Activated CD8-positive, alpha-beta T cell treated with anti-CD3 and anti-CD28 coated beads for 36 hours (primary cell): ENCODE data around the gene IKBKG. TPM values are rescaled to one million over a fixed set of nuclear protein-coding genes. Genes with fewer than 3 reads are reported as not detected.
"Not testable (repeated sequence)": the region's sequence is repeated elsewhere in the genome, so short reads cannot be mapped to it uniquely, and the experiment has no call there.

Experiments used
- ATAC-seq: fragments of 200-7000 bp; cut with Tn5 transposase; one replicate; pipeline ENCODE4 v1.10.0; 2021; ENCODE audit warnings: mild to moderate bottlenecking, moderate library complexity
- CTCF ChIA-PET: fragments of 350-600 bp; sonication (Branson Sonifier 250); formaldehyde crosslinking; loops from one replicate; lab custom pipeline; 2021; ENCODE audit warnings: antibody characterized with exemption; lab: Charles Lee
- POLR2A ChIA-PET: fragments of 350-600 bp; sonication (Branson Sonifier 250); formaldehyde crosslinking; loops from one replicate; lab custom pipeline; 2021; ENCODE audit warnings: antibody characterized with exemption; lab: Charles Lee
- DNase-seq: peaks from one replicate; pipeline ENCODE4 v3.0.0-alpha.2; 2020
- H3K27ac Mint-ChIP-seq: one replicate; pipeline ENCODE4 v1.8.0; 2021; ENCODE audit warnings: mild to moderate bottlenecking, mixed read lengths
- H3K27me3 Mint-ChIP-seq: one replicate; pipeline ENCODE4 v1.8.0; 2021; ENCODE audit warnings: mixed read lengths
- H3K36me3 Mint-ChIP-seq: one replicate; pipeline ENCODE4 v1.8.0; 2021; ENCODE audit warnings: low read depth, mixed read lengths
- H3K4me1 Mint-ChIP-seq: one replicate; pipeline ENCODE4 v1.8.0; 2021; ENCODE audit warnings: low read depth, mixed read lengths
- H3K4me3 Mint-ChIP-seq: one replicate; pipeline ENCODE4 v1.8.0; 2021; ENCODE audit warnings: mild to moderate bottlenecking, moderate library complexity, mixed read lengths
- H3K9me3 Mint-ChIP-seq: one replicate; pipeline ENCODE4 v1.8.0; 2021; ENCODE audit warnings: mixed read lengths
- CTCF ChIP-seq: fragments of 200-600 bp; IDR thresholded peaks from one replicate; pipeline ENCODE4 v1.8.0; 2022; ENCODE audit warnings: antibody characterized with exemption, mild to moderate bottlenecking
- intact Hi-C: fragments of 100-400 bp; cut with micrococcal nuclease; formaldehyde crosslinking; loops from one replicate; pipeline ENCODE4 v1.10.0; 2022
- total RNA-seq, 2 experiments: library from RNA; stranded (reverse); gene quantifications; one replicate each; pipeline ENCODE4 v1.2.3, GENCODE V29; 2021

Gene IKBKG
- total RNA-seq, 2 experiments from 2014 or later = 34.4 to 40.6 TPM

- Mint-ChIP-seq H3K27me3 (no peaks in the 10 kb centered on the region), H3K4me1 (peaks cover 16% of the 10 kb centered on the region), H3K36me3 (no peaks in the 10 kb centered on the region), H3K27ac (no peak overlapping the region), H3K9me3 (no peaks in the 10 kb centered on the region), H3K4me3 (no peak overlapping the region)
- no peak for TF ChIP-seq CTCF
- ChIA-PET POLR2A (no interaction called here), CTCF (no interaction called here)
- intact Hi-C loops = no loop called here
- ATAC-seq (no peak), DNase-seq (no peak)
Measured at GRCh38 chrX:154602766-154603437, 55.5 kb downstream of the IKBKG start.

- POLR2A ChIA-PET = no interaction called here
- no peaks in the 10 kb centered on the region for H3K36me3 Mint-ChIP-seq
- ATAC-seq = no peak
- H3K9me3 Mint-ChIP-seq = no peaks in the 10 kb centered on the region
- peaks cover 16% of the 10 kb centered on the region for H3K4me1 Mint-ChIP-seq
- CTCF ChIA-PET = no interaction called here
- intact Hi-C loops = no loop called here
- no peak overlapping the region for H3K4me3 Mint-ChIP-seq
- H3K27me3 Mint-ChIP-seq = no peaks in the 10 kb centered on the region
- no peak for DNase-seq
- no peak for TF ChIP-seq CTCF
- no peak overlapping the region for H3K27ac Mint-ChIP-seq
Measured at GRCh38 chrX:154603438-154604430, 56.3 kb downstream of the IKBKG start.

GRCh38 chrX:154605566-154605965, 58.1 kb downstream of the IKBKG start:
- Mint-ChIP-seq H3K9me3 (no peaks in the 10 kb centered on the region), H3K36me3 (no peaks in the 10 kb centered on the region), H3K27me3 (no peaks in the 10 kb centered on the region), H3K4me3 (no peak overlapping the region), H3K27ac (no peak overlapping the region), H3K4me1 (peaks cover 6% of the 10 kb centered on the region)
- DNase-seq = no peak
- ChIA-PET CTCF (no interaction called here), POLR2A (interaction anchor here (0.7 kb wide), 1 partner anchor 170 kb away, joined by 3 read pairs; no protein-coding TSS in a partner anchor)
- no peak for ATAC-seq
- no peak for TF ChIP-seq CTCF
- intact Hi-C loops = no loop called here

- H3K9me3 Mint-ChIP-seq = no peaks in the 10 kb centered on the region
- H3K27ac Mint-ChIP-seq = no peak overlapping the region
- ATAC-seq = no peak
- ChIA-PET POLR2A (no interaction called here), CTCF (no interaction called here)
- intact Hi-C loops = no loop called here
- H3K27me3 Mint-ChIP-seq = no peaks in the 10 kb centered on the region
- no peaks in the 10 kb centered on the region for H3K36me3 Mint-ChIP-seq
- DNase-seq = no peak
- H3K4me1 Mint-ChIP-seq = peaks cover 5% of the 10 kb centered on the region
- no peak overlapping the region for H3K4me3 Mint-ChIP-seq
- TF ChIP-seq CTCF = no peak
Measured at GRCh38 chrX:154607370-154607769, 60.0 kb downstream of the IKBKG start.

- H3K27ac Mint-ChIP-seq, H3K4me1 Mint-ChIP-seq, CTCF ChIA-PET, H3K36me3 Mint-ChIP-seq, ATAC-seq, H3K9me3 Mint-ChIP-seq, DNase-seq, intact Hi-C loops, H3K4me3 Mint-ChIP-seq, H3K27me3 Mint-ChIP-seq, POLR2A ChIA-PET: not testable (repeated sequence)
Measured at GRCh38 chrX:154607976-154608375, 60.6 kb downstream of the IKBKG start.

- intact Hi-C loops, H3K27me3 Mint-ChIP-seq, H3K4me3 Mint-ChIP-seq, ATAC-seq, CTCF ChIA-PET, H3K36me3 Mint-ChIP-seq, H3K9me3 Mint-ChIP-seq, H3K4me1 Mint-ChIP-seq, DNase-seq, POLR2A ChIA-PET, H3K27ac Mint-ChIP-seq: not testable (repeated sequence)
Measured at GRCh38 chrX:154608823-154609222, 61.4 kb downstream of the IKBKG start.

- H3K27ac Mint-ChIP-seq, CTCF ChIA-PET, H3K27me3 Mint-ChIP-seq, intact Hi-C loops, H3K4me3 Mint-ChIP-seq, H3K9me3 Mint-ChIP-seq, H3K4me1 Mint-ChIP-seq, DNase-seq, H3K36me3 Mint-ChIP-seq, ATAC-seq: not testable (repeated sequence)
- POLR2A ChIA-PET = interaction anchor here (0.8 kb wide), 1 partner anchor 221 kb away, joined by 3 read pairs; no protein-coding TSS in a partner anchor
Measured at GRCh38 chrX:154611146-154611545, 63.7 kb downstream of the IKBKG start.

GRCh38 chrX:154613586-154613985, 66.2 kb downstream of the IKBKG start:
- intact Hi-C loops, H3K27ac Mint-ChIP-seq, ATAC-seq: not testable (repeated sequence)

More at GRCh38 chrX:154613586-154613985, 66.2 kb downstream of the IKBKG start:
- H3K36me3 Mint-ChIP-seq, DNase-seq, H3K4me1 Mint-ChIP-seq, H3K27me3 Mint-ChIP-seq, H3K9me3 Mint-ChIP-seq, POLR2A ChIA-PET, H3K4me3 Mint-ChIP-seq, CTCF ChIA-PET: not testable (repeated sequence)
